ENCODE results near the gene PLD6. TPM values are rescaled to one million over a fixed set of nuclear protein-coding genes. Genes with fewer than 3 reads are reported as not detected.

The PLD6 gene
- total RNA-seq, 1 donor: 4.3 TPM

DNA sequence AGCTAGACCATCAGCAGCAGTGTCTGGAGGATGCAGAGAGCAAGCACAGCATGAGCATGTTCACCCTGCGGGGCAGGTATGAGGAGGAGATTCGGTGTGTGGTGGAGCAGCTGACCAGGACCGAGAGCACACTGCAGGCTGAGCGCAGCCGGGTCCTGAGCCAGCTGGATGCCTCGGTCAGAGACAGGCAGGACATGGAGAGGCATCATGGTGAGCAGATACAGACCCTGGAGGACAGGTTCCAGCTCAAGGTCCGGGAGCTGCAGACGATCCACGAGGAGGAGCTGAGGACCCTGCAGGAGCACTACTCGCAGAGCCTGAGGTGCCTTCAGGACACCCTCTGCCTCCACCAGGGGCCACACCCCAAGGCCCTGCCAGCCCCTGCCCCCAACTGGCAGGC, 38.8 kb downstream of the PLD6 start:
- no peak overlapping the region for H3K4me3 ChIP-seq (ENCODE audit: low read depth, low read length)
- no peak for DNase-seq (ENCODE audit: low read depth)
- TF ChIP-seq, protein P1, sequence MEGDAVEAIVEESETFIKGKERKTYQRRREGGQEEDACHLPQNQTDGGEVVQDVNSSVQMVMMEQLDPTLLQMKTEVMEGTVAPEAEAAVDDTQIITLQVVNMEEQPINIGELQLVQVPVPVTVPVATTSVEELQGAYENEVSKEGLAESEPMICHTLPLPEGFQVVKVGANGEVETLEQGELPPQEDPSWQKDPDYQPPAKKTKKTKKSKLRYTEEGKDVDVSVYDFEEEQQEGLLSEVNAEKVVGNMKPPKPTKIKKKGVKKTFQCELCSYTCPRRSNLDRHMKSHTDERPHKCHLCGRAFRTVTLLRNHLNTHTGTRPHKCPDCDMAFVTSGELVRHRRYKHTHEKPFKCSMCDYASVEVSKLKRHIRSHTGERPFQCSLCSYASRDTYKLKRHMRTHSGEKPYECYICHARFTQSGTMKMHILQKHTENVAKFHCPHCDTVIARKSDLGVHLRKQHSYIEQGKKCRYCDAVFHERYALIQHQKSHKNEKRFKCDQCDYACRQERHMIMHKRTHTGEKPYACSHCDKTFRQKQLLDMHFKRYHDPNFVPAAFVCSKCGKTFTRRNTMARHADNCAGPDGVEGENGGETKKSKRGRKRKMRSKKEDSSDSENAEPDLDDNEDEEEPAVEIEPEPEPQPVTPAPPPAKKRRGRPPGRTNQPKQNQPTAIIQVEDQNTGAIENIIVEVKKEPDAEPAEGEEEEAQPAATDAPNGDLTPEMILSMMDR (IDR thresholded peaks at IDR 0.05; ENCODE audit: insufficient read depth, low read length): no peak

DNA sequence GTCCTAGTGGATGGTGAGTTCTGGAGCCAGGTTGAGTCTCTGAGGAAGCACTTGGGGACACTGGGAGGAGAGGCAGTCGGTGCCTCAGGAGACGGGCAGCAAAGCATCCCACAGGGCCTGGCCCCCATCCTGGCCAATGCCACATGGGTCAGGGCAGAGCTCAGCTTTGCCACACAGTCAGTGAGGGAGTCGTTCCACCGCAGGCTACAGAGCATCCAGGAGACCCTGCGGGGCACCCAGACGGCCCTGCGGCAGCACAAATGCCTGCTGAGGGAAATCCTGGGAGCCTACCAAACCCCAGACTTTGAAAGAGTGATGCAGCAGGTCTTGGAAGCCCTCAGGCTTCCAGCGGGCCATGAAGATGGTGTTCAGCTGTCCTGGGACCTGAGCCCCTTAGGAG, 39.7 kb downstream of the PLD6 start:
- no peak for DNase-seq (ENCODE audit: low read depth)
- no peak overlapping the region for H3K4me3 ChIP-seq (ENCODE audit: low read depth, low read length)
- TF ChIP-seq, protein P1 (IDR thresholded peaks at IDR 0.05; ENCODE audit: insufficient read depth, low read length): no peak

DNA sequence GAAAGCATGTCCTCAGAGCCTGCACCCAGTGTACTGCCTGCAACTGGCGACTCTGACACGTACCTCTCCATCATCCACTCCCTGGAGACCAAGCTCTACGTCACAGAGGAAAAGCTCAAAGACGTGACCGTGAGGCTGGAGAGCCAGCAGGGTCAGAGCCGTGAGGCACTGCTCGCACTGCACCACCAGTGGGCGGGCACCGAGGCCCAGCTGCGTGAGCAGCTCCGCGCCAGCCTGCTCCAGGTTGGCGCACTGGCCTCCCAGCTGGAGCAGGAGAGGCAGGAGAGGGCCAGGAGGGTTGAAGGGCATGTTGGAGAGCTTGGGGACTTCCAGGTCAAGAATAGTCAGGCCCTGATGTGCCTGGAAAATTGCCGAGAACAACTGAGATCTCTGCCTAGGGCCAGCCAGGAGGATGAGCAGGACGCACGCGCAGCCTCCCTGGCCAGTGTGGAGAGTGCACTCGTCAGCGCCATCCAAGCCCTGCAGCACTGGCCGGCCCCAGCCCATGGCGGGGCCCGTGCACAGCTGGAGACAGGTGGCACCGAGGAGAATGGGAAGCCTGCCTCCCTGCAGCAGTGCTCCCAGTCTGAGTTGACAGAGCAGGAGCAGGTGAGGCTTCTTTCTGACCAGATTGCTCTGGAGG, 40.3 kb downstream of the PLD6 start:
- TF ChIP-seq, protein P1 (IDR thresholded peaks at IDR 0.05; ENCODE audit: insufficient read depth, low read length): no peak
- DNase-seq (ENCODE audit: low read depth): no peak

DNA sequence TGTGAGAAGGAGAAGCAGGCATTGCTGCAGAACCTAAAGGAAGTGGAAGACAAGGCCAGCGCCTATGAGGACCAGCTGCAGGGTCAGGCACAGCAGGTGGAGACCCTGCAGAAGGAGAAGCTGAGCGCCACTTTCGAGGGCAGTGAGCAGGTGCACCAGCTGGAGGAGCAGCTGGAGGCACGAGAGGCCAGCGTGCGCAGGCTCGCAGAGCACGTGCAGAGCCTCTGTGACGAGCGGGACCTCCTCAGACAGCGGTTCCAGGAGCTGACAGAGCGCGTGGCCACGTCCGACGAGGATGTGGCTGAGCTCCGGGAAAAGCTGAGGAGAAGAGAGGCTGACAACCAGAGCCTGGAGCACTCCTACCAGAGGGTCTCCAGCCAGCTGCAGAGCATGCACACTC, 41.5 kb downstream of the PLD6 start:
- TF ChIP-seq, protein P1 (IDR thresholded peaks at IDR 0.05; ENCODE audit: insufficient read depth, low read length): no peak
- no peak overlapping the region for H3K4me3 ChIP-seq (ENCODE audit: low read depth, low read length)
- DNase-seq (ENCODE audit: low read depth): no peak

More for the DNA sequence above, 40.3 kb downstream of the PLD6 start:
- no peak overlapping the region for H3K4me3 ChIP-seq (ENCODE audit: low read depth, low read length)

DNA sequence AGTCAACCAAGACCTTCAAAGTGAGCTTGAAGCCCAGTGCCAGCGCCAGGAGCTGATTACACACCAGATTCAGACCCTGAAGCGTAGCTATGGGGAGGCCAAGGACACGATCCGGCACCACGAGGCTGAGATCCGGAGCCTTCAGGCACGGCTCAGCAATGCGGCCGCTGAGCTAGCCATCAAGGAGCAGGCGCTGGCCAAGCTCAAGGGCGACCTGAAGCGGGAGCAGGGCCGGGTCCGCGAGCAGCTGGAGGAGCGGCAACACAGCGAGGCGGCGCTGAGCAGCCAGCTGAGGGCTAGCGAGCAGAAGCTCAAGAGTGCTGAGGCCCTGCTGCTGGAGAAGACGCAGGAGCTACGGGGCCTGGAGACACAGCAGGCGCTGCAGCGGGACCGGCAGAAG, 42.0 kb downstream of the PLD6 start:
- no peak for DNase-seq (ENCODE audit: low read depth)
- TF ChIP-seq, protein P1 (IDR thresholded peaks at IDR 0.05; ENCODE audit: insufficient read depth, low read length): no peak
- H3K4me3 ChIP-seq (ENCODE audit: low read depth, low read length): no peak overlapping the region

DNA sequence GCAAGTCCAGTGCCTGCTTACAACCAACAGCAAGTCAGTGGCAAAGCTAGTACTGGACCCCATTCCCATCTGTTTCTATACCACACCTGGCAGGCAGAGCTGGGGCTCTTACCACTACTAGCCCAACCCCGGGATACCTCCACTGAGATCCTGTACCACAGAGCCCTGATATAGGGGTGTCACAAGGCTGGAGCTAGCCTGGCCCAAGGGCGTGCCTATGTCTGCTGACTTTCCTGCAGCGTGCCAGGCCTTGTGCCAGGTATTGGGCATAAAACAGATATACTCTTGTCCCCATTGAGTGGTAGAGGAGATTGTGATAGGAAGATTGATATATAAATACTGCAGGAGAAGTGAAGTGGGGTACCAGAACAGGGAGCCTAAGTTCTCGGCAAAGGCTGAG, 44.4 kb downstream of the PLD6 start:
- no peak for DNase-seq (ENCODE audit: low read depth)
- TF ChIP-seq, protein P1 (IDR thresholded peaks at IDR 0.05; ENCODE audit: insufficient read depth, low read length): no peak
- H3K4me3 ChIP-seq (ENCODE audit: low read depth, low read length): no peak overlapping the region

DNA sequence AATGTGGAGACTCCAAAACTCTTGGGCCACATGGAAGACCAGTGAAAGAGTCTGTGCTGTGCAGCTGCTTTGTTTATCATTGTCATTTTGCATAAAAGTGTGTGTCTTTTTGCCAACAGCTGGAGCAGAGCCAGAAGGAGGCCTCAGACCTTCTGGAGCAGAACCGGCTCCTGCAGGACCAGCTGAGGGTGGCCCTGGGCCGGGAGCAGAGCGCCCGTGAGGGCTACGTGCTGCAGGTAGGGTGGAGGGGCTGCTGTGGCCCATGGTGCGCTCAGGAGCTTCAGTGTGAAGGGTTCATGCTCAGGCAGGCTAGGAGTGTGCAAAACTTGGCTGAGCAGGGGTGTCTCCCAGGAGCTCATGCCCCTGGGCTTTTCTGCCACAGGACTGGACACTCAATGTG, 45.0 kb downstream of the PLD6 start:
- TF ChIP-seq, protein P1 (IDR thresholded peaks at IDR 0.05; ENCODE audit: insufficient read depth, low read length): no peak
- no peak overlapping the region for H3K4me3 ChIP-seq (ENCODE audit: low read depth, low read length)
- no peak for DNase-seq (ENCODE audit: low read depth)

All from fibroblast of the aortic adventitia (primary cell).